Thoracic aorta (tissue), 2 donors: Measurements from ENCODE around the gene SCARF1. TPM values are rescaled to one million over a fixed set of nuclear protein-coding genes. Genes with fewer than 3 reads are reported as not detected.

Experiments used
- ATAC-seq: fragments of 150-250 bp; one replicate; pipeline ENCODE4 v1.8.0; 2017; ENCODE audit warnings: low read depth; ENCODE audit not compliant: insufficient number of reproducible peaks, low FRiP score
- DNase-seq: peaks from one replicate; pipeline ENCODE4 v3.0.0-alpha.2; 2020; ENCODE audit warnings: low spot score
- H3K27ac ChIP-seq, 2 donors: fragments of 200-600 bp; sonication (generic); 1 replicate in 1 of 2; 2 replicates in 1 of 2; pipeline ENCODE4 v1.5.1; 2016; ENCODE audit warnings: mild to moderate bottlenecking in 2 of 2, moderate library complexity in 2 of 2
- H3K27me3 ChIP-seq: fragments of 200-600 bp; sonication (generic); replicated peaks from 2 replicates; pipeline ENCODE4 v1.6.0; 2016; ENCODE audit warnings: mild to moderate bottlenecking; ENCODE audit not compliant: insufficient read depth
- H3K36me3 ChIP-seq: fragments of 200-600 bp; sonication (generic); one replicate; pipeline ENCODE4 v1.5.1; 2016
- H3K4me1 ChIP-seq, 2 donors: fragments of 200-600 bp; sonication (generic); 1 replicate in 1 of 2; 2 replicates in 1 of 2; pipeline versions ENCODE4 v1.5.1 to v1.6.0; 2016; ENCODE audit warnings: low read depth in 2 of 2, mild to moderate bottlenecking in 1 of 2; ENCODE audit not compliant: control insufficient read depth in 1 of 2
- H3K4me3 ChIP-seq: fragments of 200-600 bp; sonication (generic); 2 replicates; pipeline ENCODE4 v1.5.1; 2016; ENCODE audit warnings: mild to moderate bottlenecking
- H3K9me3 ChIP-seq: fragments of 200-600 bp; sonication (generic); 2 replicates; pipeline ENCODE4 v1.5.1; 2016
- total RNA-seq, 2 donors: library from RNA; depleted of rRNA; stranded (reverse); fragments of >200 nt; gene quantifications; one replicate each; pipeline versions ENCODE4 v1.1.0 to v1.2.3, GENCODE V29; 2016
- TF ChIP-seq, protein P1 (sequence below): fragments of 200-600 bp; sonication (generic); IDR thresholded peaks from one replicate; pipeline ENCODE4 v1.5.1; 2019; ENCODE audit warnings: antibody characterized with exemption

Gene SCARF1
- total RNA-seq, 2 donors from 2014 or later: 17.6 to 19.1 TPM

- Histone ChIP-seq H3K27ac (no peak overlapping the region), H3K4me1 (no peaks in the 10 kb centered on the region), H3K4me3 (no peak overlapping the region), H3K36me3 (no peaks in the 10 kb centered on the region), H3K27me3 (no peaks in the 10 kb centered on the region), H3K9me3 (no peaks in the 10 kb centered on the region)
- no peak for ATAC-seq
- DNase-seq: no peak
- TF ChIP-seq, protein P1, sequence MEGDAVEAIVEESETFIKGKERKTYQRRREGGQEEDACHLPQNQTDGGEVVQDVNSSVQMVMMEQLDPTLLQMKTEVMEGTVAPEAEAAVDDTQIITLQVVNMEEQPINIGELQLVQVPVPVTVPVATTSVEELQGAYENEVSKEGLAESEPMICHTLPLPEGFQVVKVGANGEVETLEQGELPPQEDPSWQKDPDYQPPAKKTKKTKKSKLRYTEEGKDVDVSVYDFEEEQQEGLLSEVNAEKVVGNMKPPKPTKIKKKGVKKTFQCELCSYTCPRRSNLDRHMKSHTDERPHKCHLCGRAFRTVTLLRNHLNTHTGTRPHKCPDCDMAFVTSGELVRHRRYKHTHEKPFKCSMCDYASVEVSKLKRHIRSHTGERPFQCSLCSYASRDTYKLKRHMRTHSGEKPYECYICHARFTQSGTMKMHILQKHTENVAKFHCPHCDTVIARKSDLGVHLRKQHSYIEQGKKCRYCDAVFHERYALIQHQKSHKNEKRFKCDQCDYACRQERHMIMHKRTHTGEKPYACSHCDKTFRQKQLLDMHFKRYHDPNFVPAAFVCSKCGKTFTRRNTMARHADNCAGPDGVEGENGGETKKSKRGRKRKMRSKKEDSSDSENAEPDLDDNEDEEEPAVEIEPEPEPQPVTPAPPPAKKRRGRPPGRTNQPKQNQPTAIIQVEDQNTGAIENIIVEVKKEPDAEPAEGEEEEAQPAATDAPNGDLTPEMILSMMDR: no peak
Measured at GRCh38 chr17:1620486-1620885, 25.0 kb downstream of the SCARF1 start.

GRCh38 chr17:1617620-1618174 lies 27.8 kb downstream of the SCARF1 start:
- H3K36me3 ChIP-seq: no peaks in the 10 kb centered on the region
- no peaks in the 10 kb centered on the region for H3K27me3 ChIP-seq
- H3K27ac ChIP-seq: no peak overlapping the region
- H3K4me3 ChIP-seq: no peak overlapping the region
- no peaks in the 10 kb centered on the region for H3K9me3 ChIP-seq
- DNase-seq (no peak), ATAC-seq (no peak)
- H3K4me1 ChIP-seq: no peaks in the 10 kb centered on the region
- TF ChIP-seq, protein P1: no peak

- no peak for DNase-seq
- Histone ChIP-seq H3K36me3 (no peaks in the 10 kb centered on the region), H3K9me3 (no peaks in the 10 kb centered on the region), H3K27ac (no peak overlapping the region), H3K4me1 (peaks cover 0 to 4% of the 10 kb centered on the region in 2 donors), H3K4me3 (no peak overlapping the region), H3K27me3 (no peaks in the 10 kb centered on the region)
- TF ChIP-seq, protein P1: no peak
- ATAC-seq: no peak
Measured at GRCh38 chr17:1616101-1616500, 29.4 kb downstream of the SCARF1 start.

- Histone ChIP-seq H3K4me1 (peaks cover 0 to 7% of the 10 kb centered on the region in 2 donors), H3K9me3 (no peaks in the 10 kb centered on the region), H3K36me3 (no peaks in the 10 kb centered on the region), H3K27ac (peak overlapping the region in 1 of 2 donors; percentile 17), H3K27me3 (no peaks in the 10 kb centered on the region), H3K4me3 (no peak overlapping the region)
- no peak for ATAC-seq
- TF ChIP-seq, protein P1: no peak
- DNase-seq: no peak
Measured at GRCh38 chr17:1612400-1612799, 33.1 kb downstream of the SCARF1 start.

GRCh38 chr17:1611715-1612114 lies 33.8 kb downstream of the SCARF1 start:
- H3K27me3 ChIP-seq: no peaks in the 10 kb centered on the region
- no peaks in the 10 kb centered on the region for H3K36me3 ChIP-seq
- TF ChIP-seq, protein P1: no peak
- peak overlapping the region in 1 of 2 donors; percentile 17 for H3K27ac ChIP-seq
- ATAC-seq (no peak), DNase-seq (no peak)
- H3K4me3 ChIP-seq: peak overlapping the region; percentile 28
- peaks cover 0 to 7% of the 10 kb centered on the region in 2 donors for H3K4me1 ChIP-seq
- no peaks in the 10 kb centered on the region for H3K9me3 ChIP-seq
